H9 (cell line): ENCODE results near the gene HPCAL1. TPM values are rescaled to one million over a fixed set of nuclear protein-coding genes. Genes with fewer than 3 reads are reported as not detected.
A peak's percentile ranks its signal among the peaks of the same experiment; 100 is the strongest.

Experiments
- DNase-seq: peaks from one replicate; pipeline ENCODE4 v3.0.0-alpha.2; 2017
- H2AFZ ChIP-seq: one replicate; pipeline ENCODE4 v1.6.1; 2013; ENCODE audit warnings: mild to moderate bottlenecking, low read length, control low read depth, moderate library complexity
- H2AK5ac ChIP-seq: 2 replicates; pipeline ENCODE4 v1.6.1; 2013; ENCODE audit warnings: low read length, control low read depth, mixed read lengths; ENCODE audit not compliant: insufficient read length
- H2BK120ac ChIP-seq: one replicate; pipeline ENCODE4 v1.6.1; 2013; ENCODE audit warnings: low read depth, mild to moderate bottlenecking, low read length, control low read depth, inconsistent platforms; ENCODE audit not compliant: poor library complexity, severe bottlenecking
- H2BK12ac ChIP-seq: 2 replicates; pipeline ENCODE4 v1.6.1; 2013; ENCODE audit warnings: low read length, control low read depth, mixed read lengths, low read depth; ENCODE audit not compliant: insufficient read length
- H2BK15ac ChIP-seq: 2 replicates; pipeline ENCODE4 v1.6.1; 2013; ENCODE audit warnings: low read depth, low read length, control low read depth
- H2BK20ac ChIP-seq: one replicate; pipeline ENCODE4 v1.6.1; 2013; ENCODE audit warnings: low read depth, mild to moderate bottlenecking, low read length, control low read depth, inconsistent platforms; ENCODE audit not compliant: poor library complexity, severe bottlenecking
- H2BK5ac ChIP-seq: 2 replicates; pipeline ENCODE4 v1.6.1; 2013; ENCODE audit warnings: low read length, control low read depth, mixed read lengths; ENCODE audit not compliant: insufficient read length
- H3K14ac ChIP-seq: 2 replicates; pipeline ENCODE4 v1.6.1; 2013; ENCODE audit warnings: low read length, control low read depth; ENCODE audit not compliant: insufficient read depth
- H3K18ac ChIP-seq: 2 replicates; pipeline ENCODE4 v1.6.1; 2013; ENCODE audit warnings: low read depth, mild to moderate bottlenecking, mixed read lengths, low read length, control low read depth; ENCODE audit not compliant: insufficient read length
- H3K23ac ChIP-seq: 2 replicates; pipeline ENCODE4 v1.6.1; 2013; ENCODE audit warnings: low read length, control low read depth, mixed read lengths, low read depth; ENCODE audit not compliant: insufficient read length
- H3K23me2 ChIP-seq: 2 replicates; pipeline ENCODE4 v1.6.1; 2013; ENCODE audit warnings: low read depth, mild to moderate bottlenecking, mixed read lengths, low read length, control low read depth; ENCODE audit not compliant: insufficient read length, poor library complexity, severe bottlenecking
- H3K27ac ChIP-seq: 2 replicates; pipeline ENCODE4 v1.5.1; 2013; ENCODE audit warnings: low read length, control low read depth, mixed read lengths, low read depth; ENCODE audit not compliant: insufficient read length
- H3K27me3 ChIP-seq: 2 replicates; pipeline ENCODE4 v1.6.1; 2013; ENCODE audit warnings: low read length, control low read depth, inconsistent platforms; ENCODE audit not compliant: insufficient read depth
- H3K4ac ChIP-seq: 2 replicates; pipeline ENCODE4 v1.6.1; 2013; ENCODE audit warnings: low read depth, mild to moderate bottlenecking, control low read depth, inconsistent platforms, low read length, moderate library complexity
- H3K4me1 ChIP-seq: 2 replicates; pipeline ENCODE4 v1.6.1; 2013; ENCODE audit warnings: low read length, control low read depth, inconsistent platforms; ENCODE audit not compliant: insufficient read depth
- H3K4me2 ChIP-seq: 2 replicates; pipeline ENCODE4 v1.6.1; 2013; ENCODE audit warnings: low read length, control low read depth, mixed read lengths; ENCODE audit not compliant: insufficient read length, insufficient read depth
- H3K56ac ChIP-seq: 2 replicates; pipeline ENCODE4 v1.6.1; 2013; ENCODE audit warnings: low read depth, mild to moderate bottlenecking, mixed read lengths, low read length, control low read depth; ENCODE audit not compliant: insufficient read length
- H3K79me1 ChIP-seq: 2 replicates; pipeline ENCODE4 v1.6.1; 2013; ENCODE audit warnings: low read depth, mild to moderate bottlenecking, moderate library complexity, low read length, control low read depth, inconsistent platforms; ENCODE audit not compliant: insufficient read depth, poor library complexity, severe bottlenecking
- H3K79me2 ChIP-seq: 2 replicates; pipeline ENCODE4 v1.6.1; 2013; ENCODE audit warnings: low read length, control low read depth, inconsistent platforms; ENCODE audit not compliant: insufficient read depth
- H3K9ac ChIP-seq: 2 replicates; pipeline ENCODE4 v1.6.1; 2013; ENCODE audit warnings: low read length, control low read depth, mixed read lengths; ENCODE audit not compliant: insufficient read length; ENCODE audit errors: extremely low read depth
- H3K9me3 ChIP-seq: one replicate; pipeline ENCODE4 v1.6.1; 2013; ENCODE audit warnings: low read depth, low read length, inconsistent platforms; ENCODE audit not compliant: control insufficient read depth
- H3T11ph ChIP-seq: one replicate; pipeline ENCODE4 v1.6.1; 2013; ENCODE audit warnings: mild to moderate bottlenecking, low read length, control low read depth, inconsistent platforms
- H4K20me1 ChIP-seq: one replicate; pipeline ENCODE4 v1.6.1; 2013; ENCODE audit not compliant: control insufficient read depth, insufficient read length, insufficient read depth
- H4K5ac ChIP-seq: 2 replicates; pipeline ENCODE4 v1.6.1; 2013; ENCODE audit warnings: low read depth, mild to moderate bottlenecking, mixed read lengths, low read length, control low read depth; ENCODE audit not compliant: insufficient read length
- H4K8ac ChIP-seq: replicated peaks from 2 replicates; pipeline ENCODE4 v1.6.1; 2013; ENCODE audit warnings: low read length, control low read depth, mixed read lengths, low read depth; ENCODE audit not compliant: insufficient read length
- H4K91ac ChIP-seq: 2 replicates; pipeline ENCODE4 v1.6.1; 2013; ENCODE audit warnings: low read depth, mild to moderate bottlenecking, moderate library complexity, mixed read lengths, low read length, control low read depth; ENCODE audit not compliant: insufficient read length
- H3K27ac Mint-ChIP-seq, 3 experiments: 2 replicates in 2 of 3; 3 replicates in 1 of 3; pipeline ENCODE4 v1.8.0; 2020 to 2021; ENCODE audit warnings: mixed read lengths in 3 of 3, mild to moderate bottlenecking in 1 of 3, moderate library complexity in 1 of 3
- H3K27me3 Mint-ChIP-seq: 2 replicates; pipeline ENCODE4 v1.8.0; 2021; ENCODE audit warnings: low read depth, mild to moderate bottlenecking, moderate library complexity, mixed read lengths
- H3K36me3 Mint-ChIP-seq, 3 experiments: 2 replicates in 2 of 3; 3 replicates in 1 of 3; pipeline ENCODE4 v1.8.0; 2020 to 2021; ENCODE audit warnings: low read depth in 3 of 3, mixed read lengths in 3 of 3; ENCODE audit not compliant: insufficient read depth in 1 of 3
- H3K4me1 Mint-ChIP-seq, 2 experiments: 2 replicates each; pipeline ENCODE4 v1.8.0; 2020; ENCODE audit warnings: mixed read lengths in 2 of 2
- H3K4me3 Mint-ChIP-seq, 2 experiments: 2 replicates in 1 of 2; 3 replicates in 1 of 2; pipeline ENCODE4 v1.8.0; 2020 to 2021; ENCODE audit warnings: mild to moderate bottlenecking in 2 of 2, mixed read lengths in 2 of 2, moderate library complexity in 1 of 2
- H3K9me3 Mint-ChIP-seq, 2 experiments: 2 replicates in 1 of 2; 3 replicates in 1 of 2; pipeline ENCODE4 v1.8.0; 2020; ENCODE audit warnings: mild to moderate bottlenecking in 2 of 2, mixed read lengths in 2 of 2, moderate library complexity in 1 of 2
- CTCF ChIP-seq: fragments of 200-600 bp; sonication (generic); conservative IDR thresholded peaks from 3 replicates; pipeline ENCODE4 v1.8.0; 2021; ENCODE audit warnings: antibody characterized with exemption, mild to moderate bottlenecking
- WGBS: extraction: QIAGEN DNeasy Blood & Tissue Kit; methylation state at CpG from one replicate; pipeline ENCODE4 v1.1.7; 2013; ENCODE audit warnings: missing lambda C conversion rate, low lambda C conversion rate, mixed read lengths; ENCODE audit not compliant: insufficient read length; ENCODE audit errors: extremely low coverage; 5-methylcytosine and 5-hydroxymethylcytosine counted together
- long read RNA-seq: library from polyadenylated mRNA; unstranded; transcript quantifications from one replicate; pipeline ENCODE4 v2.0.0, GENCODE V29; 2020
- total RNA-seq: library from RNA; stranded (reverse); gene quantifications from 2 replicates; pipeline ENCODE4 v1.2.1, GENCODE V29; 2021

Gene HPCAL1
- 4.7 and 5.9 TPM in 2 replicates for total RNA-seq
- long read RNA-seq, transcript HPCAL1-201 (5 exons, 1,751 nt), result major isoform, 25 of 30 reads
- long read RNA-seq, partial matches to known transcripts, result 0 of 30 reads
- long read RNA-seq, other reads (novel, unspliced or antisense), result 5 of 30 reads

GRCh38 chr2:10302479-10303180 is at the start of gene HPCAL1:
Gene HPCAL1, plus strand, starts transcription at chr2:10302904. Its CDS starts 116,854 bp downstream, at chr2:10419758.
- no peak within 1 kb of the TSS for H3K27ac ChIP-seq
- no peak within 1 kb of the TSS for H3K18ac ChIP-seq

More at GRCh38 chr2:10302479-10303180, at the start of gene HPCAL1:
- H3K23ac ChIP-seq, result no peak within 1 kb of the TSS
- H3K79me2 ChIP-seq, result no peaks in the 10 kb centered on the region
- H4K20me1 ChIP-seq, result no peaks in the 10 kb centered on the region
- no CpG with 5 or more reads among the region's 87 CpGs for WGBS
- H3K4me2 ChIP-seq, result peak within 1 kb of the TSS; percentile 71
- no peak within 1 kb of the TSS for H2BK120ac ChIP-seq
- H3K4me1 Mint-ChIP-seq, result peaks cover 26 to 36% of the 10 kb centered on the region in 2 experiments
- peak within 1 kb of the TSS; percentile 78 to 93 for H3K4me3 Mint-ChIP-seq
- no peak within 1 kb of the TSS for H3K9ac ChIP-seq
- H3K27me3 Mint-ChIP-seq, result peaks cover 46% of the 10 kb centered on the region
- no peak within 1 kb of the TSS for H3K4ac ChIP-seq
- TF ChIP-seq CTCF, result peak; percentile 74
- H3K56ac ChIP-seq, result no peak within 1 kb of the TSS
- H3K4me1 ChIP-seq, result peaks cover 2% of the 10 kb centered on the region; the same call in 1 of the 2 replicates
- 0 out of 7 replicates have a peak, but pooled peaks cover 0 to 6% (median 0%) of the 10 kb centered on the region in 3 experiments for H3K36me3 Mint-ChIP-seq
- H4K91ac ChIP-seq, result no peak within 1 kb of the TSS
- H3K79me1 ChIP-seq, result no peaks in the 10 kb centered on the region
- no peak within 1 kb of the TSS for H2AFZ ChIP-seq
- peaks cover 4 to 5% of the 10 kb centered on the region in 2 experiments; a peak in 3 of 5 replicates for H3K9me3 Mint-ChIP-seq
- H2AK5ac ChIP-seq, result no peak within 1 kb of the TSS
- no peaks in the 10 kb centered on the region for H3K9me3 ChIP-seq
- no peak within 1 kb of the TSS for H4K5ac ChIP-seq
- H2BK5ac ChIP-seq, result no peak within 1 kb of the TSS
- peak within 1 kb of the TSS; percentile 38 for H3K14ac ChIP-seq
- no peak within 1 kb of the TSS for H4K8ac ChIP-seq
- H3T11ph ChIP-seq, result no peak within 1 kb of the TSS
- peak within 1 kb of the TSS in 1 of 3 experiments; percentile 76; a peak in 2 of 7 replicates for H3K27ac Mint-ChIP-seq
- no peak within 1 kb of the TSS for H2BK15ac ChIP-seq
- no peak within 1 kb of the TSS for H2BK20ac ChIP-seq
- H3K23me2 ChIP-seq, result peaks cover 19% of the 10 kb centered on the region
- peaks cover 24% of the 10 kb centered on the region; the same call in 1 of the 2 replicates for H3K27me3 ChIP-seq
- no peak within 1 kb of the TSS for H2BK12ac ChIP-seq
- DNase-seq, result peak; percentile 97
